GM12892 (cell line): ENCODE measurements around the gene ARL4D.
A peak's percentile ranks its signal among the peaks of the same experiment; 100 is the strongest.
"Not testable (repeated sequence)": the region's sequence is repeated elsewhere in the genome, so short reads cannot be mapped to it uniquely, and the experiment has no call there.

Experiments used
- DNase-seq: peaks from one replicate; pipeline ENCODE4 v3.0.0; 2011; ENCODE audit not compliant: insufficient read length
- FAIRE-seq: peaks from 2 replicates; lab custom pipeline; 2011; peaks lifted over from hg19 to GRCh38; lab: Jason Lieb, UNC
- POLR2A ChIP-seq: IDR thresholded peaks from 2 replicates; pipeline ENCODE4 v1.6.1; 2011; ENCODE audit warnings: low read depth, low read length, control low read depth
- POLR2AphosphoS5 ChIP-seq: IDR thresholded peaks from 2 replicates; pipeline ENCODE4 v1.6.1; 2011; ENCODE audit warnings: low read depth, low read length, control low read depth
- TAF1 ChIP-seq: IDR thresholded peaks from 2 replicates; pipeline ENCODE4 v1.6.1; 2011; ENCODE audit warnings: low read depth, mild to moderate bottlenecking, control low read depth, low read length, borderline replicate concordance

The ARL4D gene

GRCh38 chr17:43372273-43372911 lies 26.4 kb upstream of the ARL4D start:
- TF ChIP-seq POLR2AphosphoS5: no peak
- TF ChIP-seq TAF1: no peak
- no peak for TF ChIP-seq POLR2A
- DNase-seq (no peak), FAIRE-seq (peak; percentile 93)

- FAIRE-seq (no peak), DNase-seq (no peak)
These were observed 25.4 kb upstream of the ARL4D start for GRCh38 chr17:43373356-43373755.

DNA sequence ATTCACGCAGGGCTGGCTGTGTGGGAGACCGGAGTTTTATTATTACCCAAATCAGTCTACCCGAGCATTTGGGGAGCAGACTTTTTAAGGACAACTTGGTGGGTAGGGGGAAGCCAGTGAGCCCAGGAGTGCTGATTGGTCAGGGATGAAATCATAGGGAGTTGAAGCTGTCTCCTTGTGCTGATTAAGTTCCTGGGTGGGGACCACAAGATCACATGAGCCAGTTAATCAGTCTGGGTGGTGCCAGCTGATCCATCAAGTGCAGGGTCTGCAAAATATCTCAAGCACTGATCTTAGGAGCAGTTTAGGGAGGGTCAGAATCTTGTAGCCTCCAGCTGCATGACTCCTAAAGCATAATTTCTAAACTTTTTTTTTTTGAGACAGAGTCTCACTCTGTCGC lies 22.9 kb upstream of the ARL4D start:
- DNase-seq, FAIRE-seq: not testable (repeated sequence)

More at GRCh38 chr17:43373356-43373755, 25.4 kb upstream of the ARL4D start:
- TF ChIP-seq POLR2A (no peak), TAF1 (no peak), POLR2AphosphoS5 (no peak)

- DNase-seq (no peak), FAIRE-seq (no peak)
- TF ChIP-seq POLR2A (no peak), POLR2AphosphoS5 (no peak), TAF1 (no peak)
These were observed 21.6 kb upstream of the ARL4D start for GRCh38 chr17:43377056-43377810.

DNA sequence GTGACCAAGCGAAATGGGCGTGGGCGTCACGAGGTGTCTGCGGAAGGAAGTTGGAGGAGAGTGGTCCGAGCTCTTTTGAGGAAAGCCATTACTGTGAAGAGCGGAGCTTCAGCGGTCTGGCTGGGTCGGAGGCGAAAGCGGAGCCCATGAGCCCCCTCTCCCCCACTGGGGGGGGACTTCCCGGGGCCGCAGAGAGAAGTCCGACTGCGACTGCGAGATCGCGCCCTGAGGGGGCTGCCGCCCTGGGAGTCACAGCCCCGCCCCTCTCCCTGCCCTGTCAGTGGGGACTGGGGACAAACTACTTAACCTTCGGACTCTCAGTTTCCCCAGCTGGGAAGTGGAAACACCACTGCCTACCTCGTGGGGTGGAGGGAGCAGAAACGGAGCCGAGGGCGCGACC lies 20.0 kb upstream of the ARL4D start:
- FAIRE-seq (no peak), DNase-seq (no peak)
- no peak for TF ChIP-seq POLR2A
- no peak for TF ChIP-seq TAF1
- TF ChIP-seq POLR2AphosphoS5: no peak

DNA sequence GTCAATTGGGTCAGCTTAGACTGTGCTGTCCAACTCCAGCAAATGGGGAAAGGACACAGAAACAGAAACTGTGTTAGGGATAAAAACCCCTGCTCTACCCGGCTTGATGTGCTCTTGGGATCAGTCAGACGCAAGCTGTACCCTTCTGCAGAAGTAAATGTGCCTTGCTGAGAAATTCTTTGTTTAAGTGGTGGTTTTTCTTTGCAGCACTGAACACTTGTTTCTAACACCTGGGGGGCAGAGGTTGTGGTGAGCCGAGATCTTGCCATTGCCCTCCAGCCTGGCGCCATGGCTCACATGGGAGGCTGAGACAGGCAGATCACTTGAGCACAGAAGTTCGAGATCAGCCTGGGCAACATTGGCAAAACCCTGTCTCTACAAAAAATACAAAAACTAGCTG lies 18.5 kb upstream of the ARL4D start:
- DNase-seq (no peak), FAIRE-seq (no peak)
- no peak for TF ChIP-seq POLR2AphosphoS5
- no peak for TF ChIP-seq POLR2A
- TF ChIP-seq TAF1: no peak

DNA sequence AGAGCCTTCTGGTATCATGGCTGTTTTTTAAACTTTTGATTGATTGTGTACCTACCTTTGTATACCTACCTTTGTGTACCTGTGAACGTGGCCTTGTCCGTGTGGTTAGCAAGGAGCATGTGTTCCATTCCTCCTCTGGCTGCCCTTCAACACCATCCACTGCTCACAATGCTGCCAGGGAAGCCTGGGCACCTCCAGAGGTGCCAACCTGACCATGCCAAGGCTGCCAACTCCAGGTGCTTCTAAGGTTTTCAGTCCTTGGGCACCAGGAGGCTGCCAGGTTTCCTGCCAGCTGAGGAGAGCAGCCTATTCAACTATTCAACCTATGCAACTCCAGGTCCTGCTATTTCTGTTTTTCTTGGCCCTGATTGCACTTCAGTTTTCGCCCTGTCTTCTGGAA lies 17.6 kb upstream of the ARL4D start:
- DNase-seq (no peak), FAIRE-seq (no peak)
- TF ChIP-seq TAF1 (no peak), POLR2A (no peak), POLR2AphosphoS5 (no peak)

- no peak for FAIRE-seq
- no peak for DNase-seq
- TF ChIP-seq POLR2A: no peak
- no peak for TF ChIP-seq TAF1
- no peak for TF ChIP-seq POLR2AphosphoS5
These were observed 17.2 kb upstream of the ARL4D start for GRCh38 chr17:43381621-43382020.

GRCh38 chr17:43382776-43383175 lies 16.0 kb upstream of the ARL4D start:
- DNase-seq (no peak), FAIRE-seq (no peak)
- TF ChIP-seq POLR2AphosphoS5 (no peak), TAF1 (no peak), POLR2A (no peak)

GRCh38 chr17:43383372-43383771 lies 15.4 kb upstream of the ARL4D start:
- TF ChIP-seq POLR2A (no peak), TAF1 (no peak), POLR2AphosphoS5 (no peak)
- FAIRE-seq (no peak), DNase-seq (no peak)

DNA sequence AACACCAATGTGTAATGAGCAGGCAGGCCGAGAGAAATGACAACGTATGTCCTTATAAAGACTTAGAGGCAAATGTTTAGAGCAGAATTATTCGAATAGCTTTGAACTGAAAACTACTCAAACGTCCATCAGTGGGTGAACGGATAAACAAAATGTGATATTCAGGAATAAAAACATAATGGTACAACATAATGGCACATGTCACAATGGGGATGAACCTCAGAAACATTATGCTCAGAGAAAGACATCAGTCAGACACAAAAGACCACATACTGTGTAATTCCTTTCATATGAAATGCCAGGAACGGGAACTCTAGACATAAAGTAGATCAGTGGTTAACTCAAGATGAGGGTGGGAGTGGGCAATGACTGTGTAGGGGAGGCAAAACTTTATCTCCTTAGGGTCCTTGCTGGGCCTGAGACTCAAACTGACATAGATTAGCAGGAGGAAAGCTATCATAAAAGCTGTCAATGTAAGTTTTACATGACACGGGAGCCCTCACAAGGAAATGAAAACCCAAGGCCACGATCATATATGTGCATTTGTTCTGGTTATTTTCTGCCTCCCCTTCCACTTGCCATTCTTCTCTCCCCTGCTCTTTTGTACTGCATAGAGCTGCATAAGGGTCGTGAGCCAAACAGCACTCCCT lies 14.8 kb upstream of the ARL4D start:
- DNase-seq (no peak), FAIRE-seq (no peak)
- TF ChIP-seq POLR2A: no peak
- no peak for TF ChIP-seq TAF1
- TF ChIP-seq POLR2AphosphoS5: no peak
